ENCODE measurements around the gene CA10.

DNA sequence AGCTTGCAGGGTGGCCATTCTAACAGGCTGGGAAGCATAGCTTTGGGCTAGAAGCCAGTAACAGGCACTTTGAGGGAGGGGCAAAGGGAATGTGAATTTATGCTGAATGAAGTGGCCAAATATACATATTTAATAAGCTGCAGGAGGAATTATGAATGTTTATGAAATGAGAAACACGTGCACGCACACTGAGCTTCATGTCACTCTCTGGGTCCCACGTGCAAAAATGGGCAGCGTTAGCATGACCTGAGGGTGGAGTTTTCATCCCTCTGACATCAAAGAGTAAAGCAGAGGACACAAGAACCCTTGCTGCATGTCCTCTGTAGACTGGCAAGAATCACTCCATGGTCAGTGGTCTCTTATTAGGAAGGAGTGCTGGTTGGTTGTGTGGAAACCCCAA is 561.2 kb downstream of the CA10 start:
- TF ChIP-seq, protein P1, sequence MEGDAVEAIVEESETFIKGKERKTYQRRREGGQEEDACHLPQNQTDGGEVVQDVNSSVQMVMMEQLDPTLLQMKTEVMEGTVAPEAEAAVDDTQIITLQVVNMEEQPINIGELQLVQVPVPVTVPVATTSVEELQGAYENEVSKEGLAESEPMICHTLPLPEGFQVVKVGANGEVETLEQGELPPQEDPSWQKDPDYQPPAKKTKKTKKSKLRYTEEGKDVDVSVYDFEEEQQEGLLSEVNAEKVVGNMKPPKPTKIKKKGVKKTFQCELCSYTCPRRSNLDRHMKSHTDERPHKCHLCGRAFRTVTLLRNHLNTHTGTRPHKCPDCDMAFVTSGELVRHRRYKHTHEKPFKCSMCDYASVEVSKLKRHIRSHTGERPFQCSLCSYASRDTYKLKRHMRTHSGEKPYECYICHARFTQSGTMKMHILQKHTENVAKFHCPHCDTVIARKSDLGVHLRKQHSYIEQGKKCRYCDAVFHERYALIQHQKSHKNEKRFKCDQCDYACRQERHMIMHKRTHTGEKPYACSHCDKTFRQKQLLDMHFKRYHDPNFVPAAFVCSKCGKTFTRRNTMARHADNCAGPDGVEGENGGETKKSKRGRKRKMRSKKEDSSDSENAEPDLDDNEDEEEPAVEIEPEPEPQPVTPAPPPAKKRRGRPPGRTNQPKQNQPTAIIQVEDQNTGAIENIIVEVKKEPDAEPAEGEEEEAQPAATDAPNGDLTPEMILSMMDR (IDR thresholded peaks at IDR 0.05) = no peak
- no peak for TF ChIP-seq POLR2A (IDR thresholded peaks at IDR 0.05)
- no peak for TF ChIP-seq EP300 (IDR thresholded peaks at IDR 0.05)
